Fibroblast of the aortic adventitia (primary cell): Measurements from ENCODE around the gene MAGI3. TPM values are rescaled to one million over a fixed set of nuclear protein-coding genes. Genes with fewer than 3 reads are reported as not detected.
"Not testable (repeated sequence)": the region's sequence is repeated elsewhere in the genome, so short reads cannot be mapped to it uniquely, and the experiment has no call there.

ENCODE experiments used
- DNase-seq: peaks from one replicate; pipeline ENCODE4 v3.0.0-alpha.2; 2010; ENCODE audit warnings: low read depth
- H3K4me3 ChIP-seq: 2 replicates; pipeline ENCODE4 v1.5.1; 2011; ENCODE audit warnings: low read depth, mild to moderate bottlenecking, control low read depth, low read length, moderate library complexity
- CTCF ChIP-seq: IDR thresholded peaks from 2 replicates; pipeline ENCODE4 v1.5.1; 2011; ENCODE audit warnings: mild to moderate bottlenecking, low read length, control low read depth, inconsistent platforms; ENCODE audit not compliant: insufficient read depth
- total RNA-seq: library from RNA; depleted of rRNA; stranded (reverse); fragments of >200 nt; gene quantifications from 2 replicates; pipeline ENCODE4 v1.2.3, GENCODE V29; 2012; ENCODE audit warnings: low replicate concordance

MAGI3 gene
- total RNA-seq, 1 donor, result 16.1 TPM

GRCh38 chr1:113490384-113490783, 100.1 kb downstream of the MAGI3 start:
- H3K4me3 ChIP-seq, result no peak overlapping the region
- no peak for TF ChIP-seq CTCF

DNA sequence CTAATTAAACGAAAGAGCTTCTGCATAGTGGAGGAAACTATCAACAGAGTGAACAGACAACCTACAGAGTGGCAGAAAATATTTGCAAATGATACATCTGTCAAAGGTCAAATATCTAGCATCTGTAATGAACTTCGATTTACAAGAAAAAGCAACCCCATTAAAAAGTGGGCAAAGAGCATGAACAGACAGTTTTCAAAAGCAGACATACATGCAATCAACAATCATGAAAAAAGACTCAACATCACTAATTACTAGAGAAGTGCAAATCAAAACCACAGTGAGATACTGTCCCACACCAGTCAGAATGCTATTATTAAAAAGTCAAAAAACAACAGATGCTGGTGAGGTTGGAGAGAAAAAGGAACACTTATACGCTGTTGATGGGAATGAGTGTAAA, 103.2 kb downstream of the MAGI3 start:
- DNase-seq, result no peak
- no peak for TF ChIP-seq CTCF
- no peak overlapping the region for H3K4me3 ChIP-seq

More at GRCh38 chr1:113490384-113490783, 100.1 kb downstream of the MAGI3 start:
- DNase-seq, result no peak

GRCh38 chr1:113505357-113505756, 115.0 kb downstream of the MAGI3 start:
- TF ChIP-seq CTCF, result no peak
- no peak for DNase-seq

DNA sequence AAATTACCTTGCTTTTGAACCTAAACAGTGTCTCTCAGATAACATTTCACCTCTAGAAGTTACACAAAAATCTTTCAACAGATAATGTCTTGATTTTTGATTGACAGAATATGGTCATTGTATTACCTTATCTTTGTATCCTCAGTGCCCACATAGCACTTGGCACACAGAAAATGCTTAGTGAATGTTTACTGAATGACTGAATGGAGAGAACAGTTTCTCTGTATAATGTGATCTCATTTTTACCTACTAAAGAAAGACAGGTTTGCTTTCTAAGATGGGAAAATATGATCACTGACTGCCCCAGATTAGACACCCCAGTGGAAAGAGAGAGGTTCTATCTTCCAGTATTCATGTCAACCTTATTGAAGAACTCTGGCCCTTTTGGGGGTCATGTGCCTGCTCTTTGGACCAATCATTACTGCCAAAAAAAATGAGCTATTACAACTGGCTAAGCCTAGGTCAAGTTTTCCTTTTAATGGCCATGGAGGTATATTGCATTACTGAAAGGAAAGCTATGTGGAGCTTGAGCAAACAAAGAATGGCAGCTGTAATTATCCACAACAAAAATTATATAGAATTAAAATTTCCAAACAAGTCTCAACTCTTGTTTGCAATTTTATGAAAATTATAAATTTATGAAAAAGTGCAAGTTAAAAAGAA, 117.4 kb downstream of the MAGI3 start:
- no peak for DNase-seq

More at GRCh38 chr1:113505357-113505756, 115.0 kb downstream of the MAGI3 start:
- H3K4me3 ChIP-seq, result no peak overlapping the region

DNA sequence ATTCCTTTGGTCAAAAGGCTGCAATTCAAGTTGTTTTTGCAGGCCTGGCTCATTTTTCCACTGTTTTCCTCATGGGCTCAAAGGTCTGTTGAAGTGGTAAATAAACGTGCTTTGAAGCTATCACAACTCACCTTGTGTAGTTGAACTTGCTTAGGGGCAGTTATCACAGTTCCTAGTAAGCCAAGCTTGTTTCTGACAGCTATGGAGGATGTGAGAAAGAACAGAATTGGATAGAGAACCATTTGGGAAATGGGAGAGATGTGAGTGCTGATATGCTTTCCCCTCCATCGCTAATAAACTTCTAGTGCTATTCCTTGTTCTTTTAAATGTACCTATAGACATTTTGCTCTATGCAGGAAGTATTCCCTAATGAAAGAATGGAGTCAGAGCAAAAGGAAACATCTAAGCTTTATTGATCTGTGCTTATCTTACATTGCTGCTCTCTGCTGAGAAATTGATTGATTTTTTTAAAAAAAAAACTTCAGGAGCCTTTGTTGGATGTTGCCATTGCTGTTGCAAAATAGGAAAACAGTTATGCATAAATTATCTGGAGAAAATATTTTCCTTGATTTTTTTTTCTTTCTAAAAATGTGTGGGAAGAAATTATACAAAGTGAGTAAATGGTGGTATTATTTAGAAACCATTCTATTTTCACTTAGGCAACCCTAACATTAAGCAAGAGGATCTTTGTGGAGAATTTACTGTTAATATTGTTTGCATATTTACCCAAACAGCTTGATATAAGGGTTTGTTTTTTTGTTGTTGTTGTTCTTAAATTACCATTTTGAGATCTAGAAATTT, 118.2 kb downstream of the MAGI3 start:
- DNase-seq, result no peak
- TF ChIP-seq CTCF, result no peak
- H3K4me3 ChIP-seq, result no peak overlapping the region

More for the DNA sequence above, 117.4 kb downstream of the MAGI3 start:
- H3K4me3 ChIP-seq, result no peak overlapping the region
- TF ChIP-seq CTCF, result no peak

DNA sequence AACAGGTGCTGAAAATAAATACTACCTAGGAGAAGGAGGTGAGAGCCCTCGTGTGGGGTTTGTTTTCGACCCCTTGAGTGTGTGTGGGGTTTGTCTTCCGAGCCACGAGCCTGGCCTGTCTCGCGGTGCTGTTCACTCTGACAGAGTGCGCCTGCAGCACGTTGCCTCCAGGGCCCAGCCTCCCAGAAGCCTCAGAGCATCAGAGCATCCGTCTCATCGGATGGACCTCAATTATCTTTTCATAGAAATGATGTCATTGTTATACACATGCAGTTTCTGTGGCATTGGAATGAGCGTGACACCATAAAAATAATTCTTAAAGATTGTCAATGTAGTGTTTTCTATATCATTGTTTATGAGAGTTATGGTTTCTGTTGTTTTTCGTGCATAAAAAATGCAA, 119.5 kb downstream of the MAGI3 start:
- not testable (repeated sequence) for H3K4me3 ChIP-seq, DNase-seq

GRCh38 chr1:113511269-113511668, 121.0 kb downstream of the MAGI3 start:
- DNase-seq, result no peak
- no peak overlapping the region for H3K4me3 ChIP-seq
- no peak for TF ChIP-seq CTCF
